ENCODE data around the gene CD22.
A peak's percentile ranks its signal among the peaks of the same experiment; 100 is the strongest.
"Not testable (repeated sequence)": the region's sequence is repeated elsewhere in the genome, so short reads cannot be mapped to it uniquely, and the experiment has no call there.

Gene CD22

GRCh38 chr19:35341565-35342225 lies 12.7 kb downstream of the CD22 start:
- DNase-seq (ENCODE audit: low spot score): no peak

- DNase-seq (ENCODE audit: low spot score): no peak
Measured at GRCh38 chr19:35342430-35342829, 13.4 kb downstream of the CD22 start.

GRCh38 chr19:35344511-35345031 lies 15.6 kb downstream of the CD22 start:
- DNase-seq (ENCODE audit: low spot score): no peak

GRCh38 chr19:35345671-35346111 lies 16.7 kb downstream of the CD22 start:
- DNase-seq (ENCODE audit: low spot score): no peak

- peak; percentile 77 for DNase-seq (ENCODE audit: low spot score)
Measured at GRCh38 chr19:35346193-35347052, 17.4 kb downstream of the CD22 start.

GRCh38 chr19:35347171-35347929 lies 18.4 kb downstream of the CD22 start, which contains the start of gene FFAR1:
Gene FFAR1, plus strand, starts transcription at chr19:35347902. Its CDS starts 3,650 bp downstream, at chr19:35351552.
- peak; percentile 66 for DNase-seq (ENCODE audit: low spot score)

GRCh38 chr19:35347930-35348298 lies 18.9 kb downstream of the CD22 start:
- no peak for DNase-seq (ENCODE audit: low spot score)

- no peak for DNase-seq (ENCODE audit: low spot score)
Measured at GRCh38 chr19:35348911-35349611, 20.1 kb downstream of the CD22 start.

- DNase-seq (ENCODE audit: low spot score): no peak
Measured at GRCh38 chr19:35349614-35350521, 20.9 kb downstream of the CD22 start.

- no peak for DNase-seq (ENCODE audit: low spot score)
Measured at GRCh38 chr19:35350591-35350990, 21.6 kb downstream of the CD22 start.

- DNase-seq (ENCODE audit: low spot score): no peak
Measured at GRCh38 chr19:35351411-35352176, 22.6 kb downstream of the CD22 start.

- DNase-seq (ENCODE audit: low spot score): no peak
Measured at GRCh38 chr19:35352177-35352447, 23.1 kb downstream of the CD22 start.

GRCh38 chr19:35352448-35353304 lies 23.7 kb downstream of the CD22 start:
- DNase-seq (ENCODE audit: low spot score): peak; percentile 76

GRCh38 chr19:35353635-35354034 lies 24.6 kb downstream of the CD22 start:
- DNase-seq (ENCODE audit: low spot score): no peak

GRCh38 chr19:35354898-35355297 lies 25.9 kb downstream of the CD22 start:
- no peak for DNase-seq (ENCODE audit: low spot score)

GRCh38 chr19:35355791-35356460 lies 26.9 kb downstream of the CD22 start:
- DNase-seq (ENCODE audit: low spot score): no peak

- no peak for DNase-seq (ENCODE audit: low spot score)
Measured at GRCh38 chr19:35357867-35358573, 29.0 kb downstream of the CD22 start, which contains the start of gene FFAR3. Gene FFAR3, plus strand, starts transcription at chr19:35358460. Its CDS starts 431 bp downstream, at chr19:35358891.

- not testable (repeated sequence) for DNase-seq (ENCODE audit: low spot score)
Measured at GRCh38 chr19:35358834-35359233, 29.8 kb downstream of the CD22 start.

Measured in CD4-positive, alpha-beta T cell treated with Interleukin-2 at 100 ng/mL for 4 hours (primary cell).